Measurements from ENCODE around the gene BCL2L2. TPM values are rescaled to one million over a fixed set of nuclear protein-coding genes. Genes with fewer than 3 reads are reported as not detected.

Gene BCL2L2
- total and polyA plus RNA-seq, 2 of the 8 experiments (the other 6 are each of a cell fraction or from before 2014, with no cell fraction given), result 9.3 to 13.8 TPM

DNA sequence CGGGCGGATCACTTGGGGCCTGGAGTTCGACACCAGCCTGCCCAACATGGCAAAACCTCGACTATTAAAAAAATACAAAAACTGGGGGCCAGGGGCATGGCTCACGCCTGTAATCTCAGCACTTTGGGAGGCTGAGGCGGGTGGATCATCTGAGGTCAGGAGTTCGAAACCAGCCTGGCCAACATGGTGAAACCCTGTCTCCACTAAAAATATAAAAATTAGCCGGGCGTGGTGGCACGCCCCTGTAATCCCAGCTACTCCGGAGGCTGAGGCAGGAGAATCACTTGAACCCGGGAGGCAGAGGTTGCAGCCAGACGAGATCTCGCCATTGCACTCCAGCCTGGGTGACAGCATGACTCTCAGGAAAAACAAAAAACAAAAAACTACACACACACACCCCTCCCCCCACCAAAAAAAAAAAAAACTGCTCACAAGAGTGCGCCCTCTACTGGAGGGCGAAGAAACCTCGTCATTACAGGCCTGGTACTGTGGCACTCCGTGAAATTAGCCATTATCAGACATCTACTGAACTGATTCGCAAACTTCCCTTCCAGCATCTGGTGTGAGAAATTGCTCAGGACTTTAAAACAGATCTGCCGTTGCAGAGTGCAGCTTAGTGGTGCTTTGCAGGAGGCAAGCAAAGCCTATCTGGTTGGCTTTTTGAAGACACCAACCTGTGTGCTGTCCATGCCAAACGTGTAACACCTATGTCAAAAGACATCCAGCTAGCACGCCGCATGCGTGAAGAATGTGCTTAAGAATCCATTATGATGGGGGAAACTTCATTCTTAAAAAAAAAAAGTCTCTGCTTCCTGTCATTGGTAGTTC lies 11.7 kb upstream of the BCL2L2 start:
- CTCF ChIA-PET (ENCODE audit: partially characterized antibody), result interaction anchor here (0.6 to 7.2 kb wide), 40 partner anchors 8 to 267 kb away, joined by 3 to 42 read pairs (median 4); partner anchors contain the start of genes ACIN1, BCL2L2, C14orf119 and CMTM5
- TF ChIP-seq RAD21 (IDR thresholded peaks at IDR 0.05 in 1 of 2, conservative IDR thresholded peaks at IDR 0.05 in 1 of 2; ENCODE audit: low read depth in 2 of 2, low read length in 2 of 2) (peak; percentile 32 to 55; a peak in 2 of 4 replicates), CREB1 (IDR thresholded peaks at IDR 0.05) (peak; percentile 65; the same call in 1 of the 2 replicates), EGR1 (IDR thresholded peaks at IDR 0.05; ENCODE audit: borderline replicate concordance, low read depth, low read length) (no peak), BCL11A (IDR thresholded peaks at IDR 0.05; ENCODE audit: low read depth in 2 of 2, low read length in 2 of 2) (no peak), SP1 (IDR thresholded peaks at IDR 0.05; ENCODE audit: low read depth, low read length) (peak; percentile 58; the same call in 1 of the 2 replicates), TCF12 (IDR thresholded peaks at IDR 0.05; ENCODE audit: low read depth, low read length) (0 out of 2 replicates have a peak, but pooled peaks have one; percentile 32), EP300 (IDR thresholded peaks at IDR 0.05; ENCODE audit: borderline replicate concordance in 1 of 2, low read depth in 2 of 2, low read length in 2 of 2) (0 out of 3 replicates have a peak, but pooled peaks of 1 of the 2 experiments have one; percentile 12), HDAC2 (IDR thresholded peaks at IDR 0.05; ENCODE audit: borderline replicate concordance in 1 of 2, low read depth in 2 of 2, low read length in 2 of 2) (0 out of 4 replicates have a peak, but pooled peaks of 1 of the 2 experiments have one; percentile 36)
- TF ChIP-seq, protein P1, sequence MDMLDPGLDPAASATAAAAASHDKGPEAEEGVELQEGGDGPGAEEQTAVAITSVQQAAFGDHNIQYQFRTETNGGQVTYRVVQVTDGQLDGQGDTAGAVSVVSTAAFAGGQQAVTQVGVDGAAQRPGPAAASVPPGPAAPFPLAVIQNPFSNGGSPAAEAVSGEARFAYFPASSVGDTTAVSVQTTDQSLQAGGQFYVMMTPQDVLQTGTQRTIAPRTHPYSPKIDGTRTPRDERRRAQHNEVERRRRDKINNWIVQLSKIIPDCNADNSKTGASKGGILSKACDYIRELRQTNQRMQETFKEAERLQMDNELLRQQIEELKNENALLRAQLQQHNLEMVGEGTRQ (IDR thresholded peaks at IDR 0.05; ENCODE audit: low read length), result no peak

More for the DNA sequence above, 11.7 kb upstream of the BCL2L2 start:
- Histone ChIP-seq H3K9ac (replicated peaks in 1 of 4; ENCODE audit: extremely low read depth in 1 of 4, low read depth in 3 of 4, low read length in 3 of 4) (no peak overlapping the region), H2BK12ac (ENCODE audit: low read depth, low read length) (no peak overlapping the region), H3K36me3 (ENCODE audit: control insufficient read depth in 2 of 4, insufficient read depth in 4 of 4, low read length in 3 of 4) (no peaks in the 10 kb centered on the region), H3K14ac (ENCODE audit: insufficient read length) (no peak overlapping the region), H3K4me3 (ENCODE audit: extremely low read depth in 1 of 4, insufficient read depth in 2 of 4, low read depth in 3 of 4, low read length in 4 of 4) (no peak overlapping the region), H3K79me2 (ENCODE audit: control insufficient read depth in 1 of 2, insufficient read depth in 2 of 2, low read length in 2 of 2) (no peaks in the 10 kb centered on the region), H4K91ac (replicated peaks; ENCODE audit: insufficient read length, low read length) (no peak overlapping the region), H3K23ac (ENCODE audit: insufficient read length) (no peak overlapping the region), H3K56ac (replicated peaks; ENCODE audit: insufficient read length, low read depth, low read length) (no peak overlapping the region), H4K20me1 (replicated peaks in 1 of 2; ENCODE audit: control insufficient read depth in 1 of 2, insufficient read depth in 2 of 2, low read length in 2 of 2) (peaks cover 5 to 8% of the 10 kb centered on the region in 2 experiments), H3K27me3 (replicated peaks in 1 of 4; ENCODE audit: control insufficient read depth in 3 of 4, extremely low read depth in 1 of 4, insufficient read depth in 3 of 4, low read length in 3 of 4) (peaks cover 42 to 80% (median 73%) of the 10 kb centered on the region in 4 experiments), H3K4me1 (replicated peaks in 1 of 4; ENCODE audit: control insufficient read depth in 3 of 4, insufficient read depth in 4 of 4, low read length in 3 of 4) (no peaks in the 10 kb centered on the region; a peak in 3 of 7 replicates), H3K4ac (replicated peaks; ENCODE audit: insufficient read length, low read depth, low read length) (no peak overlapping the region), H3K27ac (ENCODE audit: low read depth, low read length) (no peak overlapping the region), H3K4me2 (ENCODE audit: insufficient read depth in 1 of 2, low read depth in 2 of 2, low read length in 2 of 2) (no peak overlapping the region), H3K9me3 (ENCODE audit: insufficient read depth in 2 of 2, low read depth in 1 of 2, low read length in 1 of 2) (no peaks in the 10 kb centered on the region), H2AK5ac (ENCODE audit: low read depth, low read length) (no peak overlapping the region), H2BK15ac (ENCODE audit: low read length) (no peak overlapping the region), H3K79me1 (ENCODE audit: low read depth, low read length) (no peaks in the 10 kb centered on the region), H2AFZ (ENCODE audit: low read length) (no peak overlapping the region), H4K5ac (ENCODE audit: insufficient read length, low read depth, low read length) (no peak overlapping the region), H3K18ac (ENCODE audit: extremely low read depth, low read length) (no peak overlapping the region), H2BK120ac (replicated peaks; ENCODE audit: low read depth, low read length) (no peak overlapping the region), H2BK5ac (ENCODE audit: low read depth, low read length) (no peak overlapping the region), H2BK20ac (ENCODE audit: low read length) (no peak overlapping the region), H3K23me2 (ENCODE audit: low read depth, low read length) (no peaks in the 10 kb centered on the region), H4K8ac (ENCODE audit: extremely low read depth, insufficient read depth, low read length) (no peak overlapping the region)
- POLR2A ChIA-PET (ENCODE audit: partially characterized antibody), result interaction anchor here (0.9 to 1.2 kb wide), 3 partner anchors 12 to 27 kb away, joined by 3 to 4 read pairs (median 3); partner anchors contain the start of genes BCL2L2 and PABPN1
- FAIRE-seq (no peak), DNase-seq (ENCODE audit: low read depth in 1 of 2, low spot score in 2 of 2) (peak in 1 of 2 experiments; percentile 56)
- 38% methylated on average over 21 of the region's 24 CpGs; no CpG with 5 or more reads in 1 of the 2 experiments for WGBS, 2 experiments (ENCODE audit: extremely low coverage in 1 of 2, insufficient coverage in 1 of 2, insufficient read length in 1 of 2, insufficient replicate concordance in 2 of 2, low coverage in 1 of 2, low lambda C conversion rate in 2 of 2, missing lambda C conversion rate in 1 of 2)

Measured in H1 (cell line).